Neural cell (in vitro differentiated cells): ENCODE measurements around the gene AFF3.

Experiments used
- CTCF ChIP-seq: fragments of 450-650 bp; IDR thresholded peaks from 2 replicates; pipeline ENCODE4 v1.5.1; 2014; ENCODE audit warnings: antibody characterized with exemption, mild to moderate bottlenecking, moderate library complexity; ENCODE audit not compliant: poor library complexity, severe bottlenecking
- EP300 ChIP-seq: fragments of 450-650 bp; conservative IDR thresholded peaks from 2 replicates; pipeline ENCODE4 v1.6.1; 2014; ENCODE audit warnings: antibody characterized with exemption, mild to moderate bottlenecking, moderate library complexity; ENCODE audit not compliant: poor library complexity, severe bottlenecking
- EZH2 ChIP-seq: fragments of 200-600, 300-800 bp; shearing (Covaris generic), sonication (generic); IDR thresholded peaks from 2 replicates; pipeline ENCODE4 v1.6.1; 2014; ENCODE audit warnings: antibody characterized with exemption, low read length, borderline replicate concordance, mild to moderate bottlenecking; ENCODE audit not compliant: insufficient read depth, poor library complexity, severe bottlenecking
- POLR2AphosphoS5 ChIP-seq: IDR thresholded peaks from 2 replicates; pipeline ENCODE4 v1.6.1; 2012
- REST ChIP-seq: IDR thresholded peaks from 2 replicates; pipeline ENCODE4 v1.6.1; 2012; ENCODE audit warnings: borderline replicate concordance
- SMC3 ChIP-seq: fragments of 450-650 bp; conservative IDR thresholded peaks from 2 replicates; pipeline ENCODE4 v1.6.1; 2014; ENCODE audit warnings: antibody characterized with exemption, mild to moderate bottlenecking, moderate library complexity; ENCODE audit not compliant: poor library complexity
- TAF1 ChIP-seq: IDR thresholded peaks from 2 replicates; pipeline ENCODE4 v1.6.1; 2012; ENCODE audit warnings: low read depth

GRCh38 chr2:99842451-99842850, 299.9 kb downstream of the AFF3 start:
- no peak for TF ChIP-seq CTCF
- no peak for TF ChIP-seq EP300
- TF ChIP-seq POLR2AphosphoS5: no peak
- no peak for TF ChIP-seq EZH2
- no peak for TF ChIP-seq SMC3
- no peak for TF ChIP-seq REST
- TF ChIP-seq TAF1: no peak
